ENCODE measurements around the gene SPATA46. TPM values are rescaled to one million over a fixed set of nuclear protein-coding genes. Genes with fewer than 3 reads are reported as not detected.

The SPATA46 gene
- polyA plus RNA-seq, 1 donor (not counting 4 experiments of a cell fraction or from before 2014, with no cell fraction given), result not detected

DNA sequence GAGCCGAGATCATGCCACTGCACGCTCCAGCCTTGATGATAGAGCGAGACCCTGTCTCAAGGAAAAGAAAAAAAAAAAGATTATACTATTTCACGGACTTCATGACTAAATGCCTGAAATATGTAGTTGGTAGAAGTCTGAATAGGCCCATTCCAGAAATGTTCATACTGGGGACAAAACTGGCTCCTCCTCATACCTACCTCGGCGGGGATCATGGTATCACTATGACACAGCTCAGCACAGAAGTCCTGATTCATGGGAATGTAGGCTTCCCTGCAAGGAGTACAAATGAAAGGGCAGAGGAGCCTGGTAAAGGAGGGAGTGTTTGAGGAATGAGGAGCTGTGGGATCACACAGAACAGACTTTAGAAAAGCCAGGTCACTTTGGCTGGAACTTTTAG lies 5.0 kb downstream of the SPATA46 start:
- no peak for DNase-seq (ENCODE audit: low read depth, low spot score)
- dilution Hi-C loops (cut with MboI; ENCODE audit: extremely low pct_ligation_motif_present, low sequenced_read_pairs), result no loop called here
- no peaks in the 10 kb centered on the region for H3K79me2 ChIP-seq (ENCODE audit: control insufficient read depth, insufficient read depth, low read length)
- TF ChIP-seq, protein P1, sequence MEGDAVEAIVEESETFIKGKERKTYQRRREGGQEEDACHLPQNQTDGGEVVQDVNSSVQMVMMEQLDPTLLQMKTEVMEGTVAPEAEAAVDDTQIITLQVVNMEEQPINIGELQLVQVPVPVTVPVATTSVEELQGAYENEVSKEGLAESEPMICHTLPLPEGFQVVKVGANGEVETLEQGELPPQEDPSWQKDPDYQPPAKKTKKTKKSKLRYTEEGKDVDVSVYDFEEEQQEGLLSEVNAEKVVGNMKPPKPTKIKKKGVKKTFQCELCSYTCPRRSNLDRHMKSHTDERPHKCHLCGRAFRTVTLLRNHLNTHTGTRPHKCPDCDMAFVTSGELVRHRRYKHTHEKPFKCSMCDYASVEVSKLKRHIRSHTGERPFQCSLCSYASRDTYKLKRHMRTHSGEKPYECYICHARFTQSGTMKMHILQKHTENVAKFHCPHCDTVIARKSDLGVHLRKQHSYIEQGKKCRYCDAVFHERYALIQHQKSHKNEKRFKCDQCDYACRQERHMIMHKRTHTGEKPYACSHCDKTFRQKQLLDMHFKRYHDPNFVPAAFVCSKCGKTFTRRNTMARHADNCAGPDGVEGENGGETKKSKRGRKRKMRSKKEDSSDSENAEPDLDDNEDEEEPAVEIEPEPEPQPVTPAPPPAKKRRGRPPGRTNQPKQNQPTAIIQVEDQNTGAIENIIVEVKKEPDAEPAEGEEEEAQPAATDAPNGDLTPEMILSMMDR (optimal IDR thresholded peaks at IDR 0.05 in 1 of 3, IDR thresholded peaks at IDR 0.05 in 1 of 3, conservative IDR thresholded peaks at IDR 0.05 in 1 of 3; ENCODE audit: extremely low read depth in 1 of 3, insufficient read depth in 2 of 3, low read length in 3 of 3), result no peak
- no peak for TF ChIP-seq EZH2 (IDR thresholded peaks at IDR 0.05; ENCODE audit: low read length)
- no peaks in the 10 kb centered on the region for H3K27me3 ChIP-seq (ENCODE audit: control insufficient read depth, extremely low read depth, insufficient read depth, low read length)
- no peak overlapping the region for H3K4me3 ChIP-seq (ENCODE audit: control insufficient read depth in 2 of 3, extremely low read depth in 1 of 3, insufficient read depth in 2 of 3, low read depth in 1 of 3, low read length in 3 of 3)
- no peak overlapping the region for H2AFZ ChIP-seq (ENCODE audit: control insufficient read depth, low read length)
- no peak overlapping the region for H3K4me2 ChIP-seq (ENCODE audit: control insufficient read depth, extremely low read depth, insufficient read depth, low read depth, low read length)
- H3K36me3 ChIP-seq (ENCODE audit: control insufficient read depth in 2 of 2, extremely low read depth in 1 of 2, insufficient read depth in 2 of 2, low read length in 2 of 2), result no peaks in the 10 kb centered on the region
- no peaks in the 10 kb centered on the region for H3K9me1 ChIP-seq (ENCODE audit: control insufficient read depth, extremely low read depth, insufficient read depth, low read length)
- peak overlapping the region; percentile 37 for H3K27ac ChIP-seq (ENCODE audit: control insufficient read depth, insufficient read depth, low read length)
- no peaks in the 10 kb centered on the region for H3K9me3 ChIP-seq (ENCODE audit: control insufficient read depth, low read depth, low read length)
- FAIRE-seq, result no peak
- no peak overlapping the region for H3K9ac ChIP-seq (ENCODE audit: control insufficient read depth, extremely low read depth, insufficient read depth, low read length)
- H4K20me1 ChIP-seq (ENCODE audit: control insufficient read depth, extremely low read depth, insufficient read depth, low read length), result no peaks in the 10 kb centered on the region
- peaks cover 29% of the 10 kb centered on the region for H3K4me1 ChIP-seq (ENCODE audit: control insufficient read depth, extremely low read depth, insufficient read depth, low read length)

DNA sequence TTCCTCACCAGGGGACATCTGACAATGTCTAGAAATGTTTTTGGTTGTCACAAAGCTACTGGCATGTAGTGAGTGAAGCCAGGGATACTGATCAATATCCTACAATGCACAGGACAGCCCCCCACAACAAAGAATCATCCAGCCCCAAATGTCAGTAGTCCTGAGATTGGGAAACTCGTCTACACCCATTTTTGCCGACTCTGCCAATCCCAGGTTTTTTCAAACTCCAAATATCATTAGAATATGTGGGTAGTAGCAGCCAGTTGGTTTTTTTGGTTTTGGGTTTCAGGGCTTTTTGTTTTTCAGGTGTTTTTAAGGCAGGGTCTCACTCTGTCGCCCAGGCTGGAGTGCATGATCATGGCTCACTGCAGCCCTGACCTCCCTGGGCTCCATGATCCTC lies 5.9 kb downstream of the SPATA46 start:
- no peaks in the 10 kb centered on the region for H3K79me2 ChIP-seq (ENCODE audit: control insufficient read depth, insufficient read depth, low read length)
- no peak overlapping the region for H3K4me3 ChIP-seq (ENCODE audit: control insufficient read depth in 2 of 3, extremely low read depth in 1 of 3, insufficient read depth in 2 of 3, low read depth in 1 of 3, low read length in 3 of 3)
- no peaks in the 10 kb centered on the region for H4K20me1 ChIP-seq (ENCODE audit: control insufficient read depth, extremely low read depth, insufficient read depth, low read length)
- no peak overlapping the region for H2AFZ ChIP-seq (ENCODE audit: control insufficient read depth, low read length)
- peaks cover 29% of the 10 kb centered on the region for H3K4me1 ChIP-seq (ENCODE audit: control insufficient read depth, extremely low read depth, insufficient read depth, low read length)
- H3K27ac ChIP-seq (ENCODE audit: control insufficient read depth, insufficient read depth, low read length), result no peak overlapping the region
- H3K27me3 ChIP-seq (ENCODE audit: control insufficient read depth, extremely low read depth, insufficient read depth, low read length), result no peaks in the 10 kb centered on the region
- FAIRE-seq, result no peak
- no peak overlapping the region for H3K4me2 ChIP-seq (ENCODE audit: control insufficient read depth, extremely low read depth, insufficient read depth, low read depth, low read length)
- no peaks in the 10 kb centered on the region for H3K9me1 ChIP-seq (ENCODE audit: control insufficient read depth, extremely low read depth, insufficient read depth, low read length)
- no peak for TF ChIP-seq EZH2 (IDR thresholded peaks at IDR 0.05; ENCODE audit: low read length)
- TF ChIP-seq, protein P1 (optimal IDR thresholded peaks at IDR 0.05 in 1 of 3, IDR thresholded peaks at IDR 0.05 in 1 of 3, conservative IDR thresholded peaks at IDR 0.05 in 1 of 3; ENCODE audit: extremely low read depth in 1 of 3, insufficient read depth in 2 of 3, low read length in 3 of 3), result no peak
- H3K9me3 ChIP-seq (ENCODE audit: control insufficient read depth, low read depth, low read length), result no peaks in the 10 kb centered on the region
- dilution Hi-C loops (cut with MboI; ENCODE audit: extremely low pct_ligation_motif_present, low sequenced_read_pairs), result no loop called here
- H3K9ac ChIP-seq (ENCODE audit: control insufficient read depth, extremely low read depth, insufficient read depth, low read length), result no peak overlapping the region
- no peak for DNase-seq (ENCODE audit: low read depth, low spot score)
- no peaks in the 10 kb centered on the region for H3K36me3 ChIP-seq (ENCODE audit: control insufficient read depth in 2 of 2, extremely low read depth in 1 of 2, insufficient read depth in 2 of 2, low read length in 2 of 2)

All from keratinocyte (primary cell).